HG03469 (cell line): ENCODE data around the gene NADK2.
"Not testable (repeated sequence)": the region's sequence is repeated elsewhere in the genome, so short reads cannot be mapped to it uniquely, and the experiment has no call there.

ENCODE experiments used
- ATAC-seq: cut with Tn5 transposase; IDR thresholded peaks from one replicate; pipeline ENCODE4 v1.9.1; 2021; ENCODE audit warnings: mild to moderate bottlenecking, moderate library complexity, moderate number of reproducible peaks; ENCODE audit not compliant: unreplicated experiment

NADK2 gene

GRCh38 chr5:36241631-36242533, at the start of gene NADK2:
NADK2 (minus strand) TSS chr5:36241925; CDS start chr5:36241798, 127 bp downstream.
- peak; percentile 82 for ATAC-seq

GRCh38 chr5:36285837-36286615, 44.3 kb upstream of the NADK2 start:
- no peak for ATAC-seq

GRCh38 chr5:36283775-36284174, 42.0 kb upstream of the NADK2 start:
- not testable (repeated sequence) for ATAC-seq

GRCh38 chr5:36281626-36282025, 39.9 kb upstream of the NADK2 start:
- no peak for ATAC-seq

- no peak for ATAC-seq
Observed at GRCh38 chr5:36279054-36279698, 37.5 kb upstream of the NADK2 start.

- ATAC-seq, result no peak
Observed at GRCh38 chr5:36277521-36278176, 35.9 kb upstream of the NADK2 start.

GRCh38 chr5:36276864-36277263, 35.1 kb upstream of the NADK2 start:
- ATAC-seq, result no peak

GRCh38 chr5:36273809-36274526, 32.2 kb upstream of the NADK2 start:
- no peak for ATAC-seq

GRCh38 chr5:36272136-36272690, 30.5 kb upstream of the NADK2 start:
- ATAC-seq, result no peak

- ATAC-seq, result no peak
Observed at GRCh38 chr5:36270876-36271575, 29.3 kb upstream of the NADK2 start.

GRCh38 chr5:36270175-36270574, 28.4 kb upstream of the NADK2 start:
- no peak for ATAC-seq

GRCh38 chr5:36269478-36269877, 27.8 kb upstream of the NADK2 start:
- no peak for ATAC-seq

GRCh38 chr5:36267905-36268304, 26.2 kb upstream of the NADK2 start:
- ATAC-seq, result no peak

- ATAC-seq, result no peak
Observed at GRCh38 chr5:36264202-36264760, 22.6 kb upstream of the NADK2 start.

GRCh38 chr5:36261186-36261585, 19.5 kb upstream of the NADK2 start:
- ATAC-seq, result no peak

- no peak for ATAC-seq
Observed at GRCh38 chr5:36253575-36253974, 11.8 kb upstream of the NADK2 start.

- ATAC-seq, result no peak
Observed at GRCh38 chr5:36252722-36253365, 11.1 kb upstream of the NADK2 start.

GRCh38 chr5:36251218-36251617, 9.5 kb upstream of the NADK2 start:
- no peak for ATAC-seq
